Measurements from ENCODE around the gene ADAMTSL5.
"Not testable (repeated sequence)": the region's sequence is repeated elsewhere in the genome, so short reads cannot be mapped to it uniquely, and the experiment has no call there.

Gene ADAMTSL5

GRCh38 chr19:1539749-1540148 is 26.9 kb upstream of the ADAMTSL5 start:
- H3K36me3 ChIP-seq (replicated peaks); H3K4me1 ChIP-seq; in situ Hi-C loops (cut with MboI; ENCODE audit: low sequenced_read_pairs); H3K4me3 ChIP-seq; H3K9me3 ChIP-seq; DNase-seq (ENCODE audit: low spot score in 2 of 2); H3K27me3 ChIP-seq (ENCODE audit: low read depth): not testable (repeated sequence)

- Histone ChIP-seq H3K27me3 (ENCODE audit: low read depth) (no peaks in the 10 kb centered on the region), H3K36me3 (replicated peaks) (no peaks in the 10 kb centered on the region), H3K9me3 (peaks cover 3% of the 10 kb centered on the region; the same call in 1 of the 2 replicates), H3K4me3 (no peak overlapping the region), H3K4me1 (peaks cover 2% of the 10 kb centered on the region; the same call in 1 of the 2 replicates)
- in situ Hi-C loops (cut with MboI; ENCODE audit: low sequenced_read_pairs): no loop called here
- no peak for DNase-seq (ENCODE audit: low spot score in 2 of 2)
Measured at GRCh38 chr19:1538978-1539377, 26.2 kb upstream of the ADAMTSL5 start.

- H3K9me3 ChIP-seq; in situ Hi-C loops (cut with MboI; ENCODE audit: low sequenced_read_pairs); H3K27me3 ChIP-seq (ENCODE audit: low read depth); DNase-seq (ENCODE audit: low spot score in 2 of 2); H3K4me1 ChIP-seq; H3K4me3 ChIP-seq; H3K36me3 ChIP-seq (replicated peaks): not testable (repeated sequence)
Measured at GRCh38 chr19:1535699-1536098, 22.9 kb upstream of the ADAMTSL5 start.

GRCh38 chr19:1534972-1535371 is 22.2 kb upstream of the ADAMTSL5 start:
- no peak for DNase-seq (ENCODE audit: low spot score in 2 of 2)
- Histone ChIP-seq H3K36me3 (replicated peaks) (no peaks in the 10 kb centered on the region), H3K4me1 (no peaks in the 10 kb centered on the region), H3K4me3 (no peak overlapping the region), H3K9me3 (no peaks in the 10 kb centered on the region), H3K27me3 (ENCODE audit: low read depth) (no peaks in the 10 kb centered on the region)
- in situ Hi-C loops (cut with MboI; ENCODE audit: low sequenced_read_pairs): no loop called here

- in situ Hi-C loops (cut with MboI; ENCODE audit: low sequenced_read_pairs): no loop called here
- Histone ChIP-seq H3K4me1 (no peaks in the 10 kb centered on the region), H3K27me3 (ENCODE audit: low read depth) (no peaks in the 10 kb centered on the region), H3K9me3 (no peaks in the 10 kb centered on the region), H3K36me3 (replicated peaks) (no peaks in the 10 kb centered on the region), H3K4me3 (no peak overlapping the region)
- no peak for DNase-seq (ENCODE audit: low spot score in 2 of 2)
Measured at GRCh38 chr19:1533510-1534150, 20.8 kb upstream of the ADAMTSL5 start.

DNA sequence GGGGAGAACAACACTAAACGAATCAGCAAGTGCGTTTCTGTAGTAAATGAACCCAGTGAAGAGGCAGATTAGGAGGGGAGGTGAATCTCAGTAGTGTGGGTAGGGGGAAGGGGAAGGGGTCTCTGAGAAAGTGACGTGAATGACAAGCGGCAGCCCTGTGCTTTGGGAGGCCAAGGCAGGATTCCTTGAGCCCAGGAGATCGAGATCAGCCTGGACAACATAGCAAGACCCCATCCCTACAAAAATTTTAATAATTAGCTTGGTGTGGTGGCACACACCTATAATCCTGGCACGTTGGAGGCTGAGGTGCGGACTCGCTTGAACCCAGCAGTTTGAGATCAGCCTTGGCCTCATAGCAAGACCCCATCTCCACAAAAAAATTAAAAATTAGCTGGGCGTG is 19.2 kb upstream of the ADAMTSL5 start:
- Histone ChIP-seq H3K27me3 (ENCODE audit: low read depth) (no peaks in the 10 kb centered on the region), H3K4me1 (no peaks in the 10 kb centered on the region), H3K36me3 (replicated peaks) (no peaks in the 10 kb centered on the region), H3K9me3 (no peaks in the 10 kb centered on the region), H3K4me3 (no peak overlapping the region)
- in situ Hi-C loops (cut with MboI; ENCODE audit: low sequenced_read_pairs): no loop called here
- no peak for DNase-seq (ENCODE audit: low spot score in 2 of 2)

DNA sequence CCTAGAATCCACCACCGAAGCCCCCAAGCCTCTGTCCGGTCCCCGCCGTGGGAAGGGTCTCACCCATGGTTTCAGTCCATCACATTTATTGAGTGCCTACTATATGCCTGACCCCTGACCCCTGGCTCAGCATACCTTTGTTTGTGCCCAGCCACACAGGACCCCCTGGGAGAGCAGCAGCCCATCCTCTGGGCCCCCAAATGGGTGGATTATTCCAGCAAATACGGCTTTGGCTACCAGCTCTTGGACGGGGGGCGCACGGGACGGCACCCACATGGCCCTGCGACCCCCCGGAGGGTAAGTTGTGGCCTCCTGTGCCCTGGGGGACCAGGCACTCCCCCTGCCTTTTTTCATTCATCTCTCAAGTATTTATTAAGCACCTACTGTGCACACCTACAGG is 18.8 kb upstream of the ADAMTSL5 start:
- DNase-seq (ENCODE audit: low spot score in 2 of 2): no peak
- H3K9me3 ChIP-seq: no peaks in the 10 kb centered on the region
- no peaks in the 10 kb centered on the region for H3K4me1 ChIP-seq
- in situ Hi-C loops (cut with MboI; ENCODE audit: low sequenced_read_pairs): no loop called here
- H3K4me3 ChIP-seq: no peak overlapping the region
- H3K27me3 ChIP-seq (ENCODE audit: low read depth): no peaks in the 10 kb centered on the region
- no peaks in the 10 kb centered on the region for H3K36me3 ChIP-seq (replicated peaks)

GRCh38 chr19:1530856-1531255 is 18.0 kb upstream of the ADAMTSL5 start:
- H3K4me1 ChIP-seq; DNase-seq (ENCODE audit: low spot score in 2 of 2); H3K9me3 ChIP-seq; H3K4me3 ChIP-seq; H3K36me3 ChIP-seq (replicated peaks); in situ Hi-C loops (cut with MboI; ENCODE audit: low sequenced_read_pairs); H3K27me3 ChIP-seq (ENCODE audit: low read depth): not testable (repeated sequence)

GRCh38 chr19:1529430-1529816 is 16.6 kb upstream of the ADAMTSL5 start:
- Histone ChIP-seq H3K9me3 (no peaks in the 10 kb centered on the region), H3K27me3 (ENCODE audit: low read depth) (peaks cover 13% of the 10 kb centered on the region; the same call in 1 of the 2 replicates), H3K4me3 (no peak overlapping the region), H3K4me1 (no peaks in the 10 kb centered on the region), H3K36me3 (replicated peaks) (no peaks in the 10 kb centered on the region)
- DNase-seq (ENCODE audit: low spot score in 2 of 2): no peak
- in situ Hi-C loops (cut with MboI; ENCODE audit: low sequenced_read_pairs): no loop called here

DNA sequence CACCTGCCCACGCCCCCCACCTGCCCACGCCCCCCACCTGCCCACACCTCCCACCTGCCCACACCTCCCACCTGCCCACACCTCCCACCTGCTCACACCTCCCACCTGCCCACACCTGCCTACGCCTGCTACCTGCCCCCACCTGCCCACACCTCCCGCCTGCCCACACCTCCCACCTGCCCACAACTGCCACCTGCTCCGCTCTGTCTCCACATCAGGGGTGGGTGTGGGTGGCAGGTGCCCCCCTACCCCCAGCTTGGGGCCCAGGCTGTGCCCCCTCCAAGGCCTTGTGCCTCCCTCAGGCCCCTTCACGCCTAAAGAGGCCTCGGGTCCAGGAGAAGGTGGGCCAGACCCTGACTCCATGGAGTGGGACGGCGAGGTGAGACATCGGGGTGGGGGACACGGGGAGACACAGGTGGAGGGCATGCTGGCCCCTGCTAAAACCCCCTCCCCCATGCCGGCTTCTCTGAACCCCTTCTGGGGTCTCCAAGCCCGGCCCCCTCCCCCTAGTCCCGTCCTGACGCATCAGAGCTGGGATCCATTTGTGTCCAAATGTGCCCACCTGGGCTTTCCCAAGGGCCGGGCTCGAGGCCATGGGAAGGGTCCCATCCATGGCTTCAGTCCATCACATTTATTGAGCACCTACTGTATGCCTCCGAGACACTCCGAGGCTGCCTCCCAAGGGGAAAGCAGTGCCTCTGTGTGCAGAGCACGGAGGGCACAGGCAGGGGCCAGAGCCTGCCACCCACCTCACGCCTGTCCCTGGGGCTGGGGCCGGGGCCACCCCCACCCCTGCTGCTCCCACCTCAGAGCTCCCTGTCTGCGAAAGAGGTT is 16.0 kb upstream of the ADAMTSL5 start:
- DNase-seq (ENCODE audit: low spot score in 2 of 2): no peak
- in situ Hi-C loops (cut with MboI; ENCODE audit: low sequenced_read_pairs): no loop called here
- Histone ChIP-seq H3K9me3 (no peaks in the 10 kb centered on the region), H3K36me3 (replicated peaks) (no peaks in the 10 kb centered on the region), H3K4me3 (no peak overlapping the region), H3K4me1 (no peaks in the 10 kb centered on the region), H3K27me3 (ENCODE audit: low read depth) (peaks cover 14% of the 10 kb centered on the region; the same call in 1 of the 2 replicates)

- no peaks in the 10 kb centered on the region for H3K36me3 ChIP-seq (replicated peaks)
- H3K27me3 ChIP-seq (ENCODE audit: low read depth): peaks cover 14% of the 10 kb centered on the region; the same call in 1 of the 2 replicates
- no peaks in the 10 kb centered on the region for H3K4me1 ChIP-seq
- no peak for DNase-seq (ENCODE audit: low spot score in 2 of 2)
- in situ Hi-C loops (cut with MboI; ENCODE audit: low sequenced_read_pairs): no loop called here
- H3K9me3 ChIP-seq: no peaks in the 10 kb centered on the region
- H3K4me3 ChIP-seq: no peak overlapping the region
Measured at GRCh38 chr19:1527650-1528309, 15.0 kb upstream of the ADAMTSL5 start.

DNA sequence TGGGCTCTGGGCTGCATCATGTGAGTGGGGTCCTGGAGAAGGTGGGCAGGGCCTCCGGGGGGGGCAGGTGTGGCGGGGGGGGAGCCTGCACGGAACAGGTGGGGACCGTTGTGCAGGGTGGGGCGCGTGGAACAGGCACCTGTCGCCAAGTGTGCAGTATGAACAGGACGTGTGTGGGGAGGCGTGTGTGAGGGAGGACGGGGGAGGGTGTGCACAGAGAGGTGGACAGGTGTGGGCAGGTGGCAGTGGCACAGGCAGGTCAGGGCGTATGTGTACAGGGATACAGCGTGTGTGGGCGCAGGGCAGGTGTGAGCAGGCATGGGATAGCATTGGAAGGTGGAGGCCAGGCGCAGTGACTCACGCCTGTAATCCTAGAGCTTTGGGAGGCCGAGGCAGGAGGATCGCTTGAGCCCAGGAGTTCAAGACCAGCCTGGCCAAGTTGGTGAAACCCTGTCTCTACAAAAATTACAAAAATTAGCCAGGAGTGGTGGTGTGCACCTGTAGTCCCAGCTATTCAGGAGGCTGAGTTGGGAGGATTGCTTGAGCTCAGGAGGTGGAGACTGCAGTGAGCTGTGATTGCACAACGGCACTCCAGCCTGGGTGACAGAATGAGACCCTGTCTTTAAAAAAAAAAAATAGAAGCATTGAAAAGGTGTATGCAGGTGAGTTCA is 14.3 kb upstream of the ADAMTSL5 start:
- Histone ChIP-seq H3K4me1 (no peaks in the 10 kb centered on the region), H3K9me3 (no peaks in the 10 kb centered on the region), H3K27me3 (ENCODE audit: low read depth) (peaks cover 14% of the 10 kb centered on the region; the same call in 1 of the 2 replicates), H3K4me3 (no peak overlapping the region), H3K36me3 (replicated peaks) (no peaks in the 10 kb centered on the region)
- in situ Hi-C loops (cut with MboI; ENCODE audit: low sequenced_read_pairs): no loop called here
- no peak for DNase-seq (ENCODE audit: low spot score in 2 of 2)

- in situ Hi-C loops (cut with MboI; ENCODE audit: low sequenced_read_pairs): no loop called here
- Histone ChIP-seq H3K36me3 (replicated peaks) (no peaks in the 10 kb centered on the region), H3K9me3 (no peaks in the 10 kb centered on the region), H3K4me1 (no peaks in the 10 kb centered on the region), H3K27me3 (ENCODE audit: low read depth) (peaks cover 14% of the 10 kb centered on the region; the same call in 1 of the 2 replicates), H3K4me3 (no peak overlapping the region)
- DNase-seq (ENCODE audit: low spot score in 2 of 2): no peak
Measured at GRCh38 chr19:1526066-1526778, 13.4 kb upstream of the ADAMTSL5 start.

Data from HAP-1 (cell line).